Neural progenitor cell (in vitro differentiated cells): ENCODE results near the gene IQSEC1. TPM values are rescaled to one million over a fixed set of nuclear protein-coding genes. Genes with fewer than 3 reads are reported as not detected.
A peak's percentile ranks its signal among the peaks of the same experiment; 100 is the strongest.

Experiments used
- DNase-seq: peaks from one replicate; pipeline ENCODE4 v3.0.0-alpha.2; 2016; ENCODE audit warnings: low spot score
- H2AFZ ChIP-seq: fragments of 200-600 bp; sonication (generic); replicated peaks from 2 replicates; pipeline ENCODE4 v1.6.1; 2016; ENCODE audit warnings: antibody characterized with exemption
- H3F3A ChIP-seq: fragments of 200-600 bp; sonication (generic); 2 replicates; pipeline ENCODE4 v1.6.1; 2016; ENCODE audit warnings: antibody characterized with exemption, low read depth
- H3K27ac ChIP-seq: fragments of 200-600 bp; sonication (generic); 2 replicates; pipeline ENCODE4 v1.5.1; 2016; ENCODE audit warnings: mild to moderate bottlenecking
- H3K27me3 ChIP-seq: fragments of 200-600 bp; sonication (generic); 2 replicates; pipeline ENCODE4 v1.6.1; 2016; ENCODE audit warnings: mild to moderate bottlenecking, moderate library complexity
- H3K36me3 ChIP-seq: fragments of 200-600 bp; sonication (generic); 2 replicates; pipeline ENCODE4 v1.5.1; 2016
- H3K4me1 ChIP-seq: fragments of 200-600 bp; sonication (generic); 2 replicates; pipeline ENCODE4 v1.6.1; 2016; ENCODE audit warnings: mixed run types
- H3K4me2 ChIP-seq: fragments of 200-600 bp; sonication (generic); 2 replicates; pipeline ENCODE4 v1.6.1; 2016
- H3K4me3 ChIP-seq: fragments of 200-600 bp; sonication (generic); 2 replicates; pipeline ENCODE4 v1.5.1; 2016
- H3K79me2 ChIP-seq: fragments of 200-600 bp; sonication (generic); 2 replicates; pipeline ENCODE4 v1.6.1; 2016; ENCODE audit warnings: low read depth
- H3K9ac ChIP-seq: fragments of 200-600 bp; sonication (generic); 2 replicates; pipeline ENCODE4 v1.6.1; 2016
- H3K9me3 ChIP-seq: fragments of 200-600 bp; sonication (generic); 2 replicates; pipeline ENCODE4 v1.5.1; 2016; ENCODE audit warnings: low read depth
- H4K20me1 ChIP-seq: fragments of 200-600 bp; sonication (generic); 2 replicates; pipeline ENCODE4 v1.6.1; 2016; ENCODE audit warnings: low read depth
- H3K27ac Mint-ChIP-seq: 3 replicates; pipeline ENCODE4 v1.8.0; 2021; ENCODE audit warnings: mixed read lengths
- H3K27me3 Mint-ChIP-seq: 2 replicates; pipeline ENCODE4 v1.8.0; 2022; ENCODE audit warnings: low read depth, mild to moderate bottlenecking, inconsistent platforms, moderate library complexity, mixed read lengths; ENCODE audit not compliant: insufficient read depth
- H3K36me3 Mint-ChIP-seq: 3 replicates; pipeline ENCODE4 v1.8.0; 2021; ENCODE audit warnings: mixed read lengths
- H3K4me1 Mint-ChIP-seq: 3 replicates; pipeline ENCODE4 v1.8.0; 2021; ENCODE audit warnings: mixed read lengths
- H3K4me3 Mint-ChIP-seq: 3 replicates; pipeline ENCODE4 v1.8.0; 2021; ENCODE audit warnings: mild to moderate bottlenecking, moderate library complexity, mixed read lengths
- H3K9me3 Mint-ChIP-seq: 3 replicates; pipeline ENCODE4 v1.8.0; 2020; ENCODE audit warnings: mixed read lengths
- CTCF ChIP-seq: fragments of 200-600 bp; sonication (generic); IDR thresholded peaks from 2 replicates; pipeline ENCODE4 v1.5.1; 2017; ENCODE audit warnings: antibody characterized with exemption, mild to moderate bottlenecking
- EZH2 ChIP-seq: fragments of 200-600 bp; sonication (generic); IDR thresholded peaks from 2 replicates; pipeline ENCODE4 v1.6.1; 2017; ENCODE audit warnings: antibody characterized with exemption, mild to moderate bottlenecking, moderate library complexity
- EZH2phosphoT487 ChIP-seq: fragments of 200-600 bp; sonication (generic); IDR thresholded peaks from 2 replicates; pipeline ENCODE4 v1.6.1; 2017; ENCODE audit warnings: antibody characterized with exemption
- total RNA-seq: library from RNA; depleted of rRNA; stranded (reverse); fragments of >200 nt; gene quantifications from 2 replicates; pipeline ENCODE4 v1.2.3, GENCODE V29; 2015; ENCODE audit warnings: low replicate concordance

The IQSEC1 gene
- total RNA-seq, 1 donor from 2014 or later = 8.9 TPM

DNA sequence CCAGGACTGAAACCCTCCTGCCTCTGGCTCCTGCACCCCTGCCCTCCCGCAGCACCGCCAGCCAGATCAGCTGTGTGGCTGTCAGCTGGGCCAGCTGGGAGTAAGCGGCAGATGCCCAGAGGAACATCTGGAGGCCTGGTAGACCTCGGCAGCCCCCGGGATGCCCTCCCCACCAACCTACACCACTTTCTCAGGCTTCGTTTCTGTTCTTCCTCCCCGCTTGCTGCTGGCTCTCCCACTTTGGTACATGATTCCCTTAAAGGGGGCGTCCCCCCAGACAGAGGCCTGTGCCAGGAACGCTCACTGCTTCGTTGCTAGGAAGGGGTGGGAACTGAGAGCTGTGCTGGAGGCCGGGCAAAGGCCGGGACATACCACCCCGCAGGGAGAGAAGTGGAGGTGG, 140.5 kb downstream of the IQSEC1 start:
- no peak overlapping the region for H2AFZ ChIP-seq

DNA sequence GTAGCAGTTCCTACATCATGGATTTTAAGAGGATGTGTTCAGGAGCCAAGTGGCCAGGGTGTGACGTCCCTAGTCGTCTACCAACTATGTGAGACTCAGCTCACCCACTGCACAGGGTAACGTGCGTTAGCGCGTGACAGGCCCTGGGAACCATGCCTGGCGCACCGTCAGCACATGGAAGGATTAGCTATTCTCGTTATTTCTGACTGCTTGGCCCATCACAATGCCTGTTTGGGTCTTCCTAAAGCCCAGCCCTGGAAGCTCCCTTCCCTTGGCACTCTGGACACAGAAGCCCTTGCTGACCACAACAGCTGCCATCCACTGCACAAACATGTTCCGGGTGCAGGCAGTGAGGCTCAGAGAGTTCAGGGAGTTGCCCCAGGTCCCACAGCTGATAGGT, 140.9 kb downstream of the IQSEC1 start:
- H3K27me3 Mint-ChIP-seq = no peaks in the 10 kb centered on the region
- H3K36me3 Mint-ChIP-seq = peaks cover 2% of the 10 kb centered on the region
- DNase-seq = no peak
- no peaks in the 10 kb centered on the region for H3K36me3 ChIP-seq
- no peaks in the 10 kb centered on the region for H3K27me3 ChIP-seq
- no peaks in the 10 kb centered on the region for H3F3A ChIP-seq
- H3K9me3 ChIP-seq = no peaks in the 10 kb centered on the region
- H3K4me2 ChIP-seq = no peak overlapping the region
- no peak overlapping the region for H2AFZ ChIP-seq
- H4K20me1 ChIP-seq = peaks cover 50% of the 10 kb centered on the region
- H3K9ac ChIP-seq = no peak overlapping the region
- no peak overlapping the region for H3K27ac ChIP-seq
- no peaks in the 10 kb centered on the region for H3K4me1 Mint-ChIP-seq
- no peak overlapping the region for H3K4me3 Mint-ChIP-seq
- H3K27ac Mint-ChIP-seq = no peak overlapping the region
- H3K9me3 Mint-ChIP-seq = no peaks in the 10 kb centered on the region
- H3K79me2 ChIP-seq = no peaks in the 10 kb centered on the region
- no peaks in the 10 kb centered on the region for H3K4me1 ChIP-seq
- no peak for TF ChIP-seq EZH2phosphoT487
- no peak for TF ChIP-seq EZH2
- TF ChIP-seq CTCF = no peak
- no peak overlapping the region for H3K4me3 ChIP-seq

More for the DNA sequence above, 140.5 kb downstream of the IQSEC1 start:
- Mint-ChIP-seq H3K9me3 (no peaks in the 10 kb centered on the region), H3K4me3 (no peak overlapping the region), H3K27ac (peak overlapping the region; percentile 66), H3K4me1 (no peaks in the 10 kb centered on the region), H3K36me3 (peaks cover 2% of the 10 kb centered on the region), H3K27me3 (no peaks in the 10 kb centered on the region)
- no peak overlapping the region for H3K4me2 ChIP-seq
- no peaks in the 10 kb centered on the region for H3K4me1 ChIP-seq
- H3K27ac ChIP-seq = no peak overlapping the region
- no peaks in the 10 kb centered on the region for H3K27me3 ChIP-seq
- H3K9me3 ChIP-seq = no peaks in the 10 kb centered on the region
- no peak for DNase-seq
- TF ChIP-seq CTCF = no peak
- no peak for TF ChIP-seq EZH2phosphoT487
- TF ChIP-seq EZH2 = no peak
- H3K9ac ChIP-seq = no peak overlapping the region
- H3K4me3 ChIP-seq = no peak overlapping the region
- no peaks in the 10 kb centered on the region for H3F3A ChIP-seq
- no peaks in the 10 kb centered on the region for H3K36me3 ChIP-seq
- H3K79me2 ChIP-seq = no peaks in the 10 kb centered on the region
- peaks cover 50% of the 10 kb centered on the region for H4K20me1 ChIP-seq

DNA sequence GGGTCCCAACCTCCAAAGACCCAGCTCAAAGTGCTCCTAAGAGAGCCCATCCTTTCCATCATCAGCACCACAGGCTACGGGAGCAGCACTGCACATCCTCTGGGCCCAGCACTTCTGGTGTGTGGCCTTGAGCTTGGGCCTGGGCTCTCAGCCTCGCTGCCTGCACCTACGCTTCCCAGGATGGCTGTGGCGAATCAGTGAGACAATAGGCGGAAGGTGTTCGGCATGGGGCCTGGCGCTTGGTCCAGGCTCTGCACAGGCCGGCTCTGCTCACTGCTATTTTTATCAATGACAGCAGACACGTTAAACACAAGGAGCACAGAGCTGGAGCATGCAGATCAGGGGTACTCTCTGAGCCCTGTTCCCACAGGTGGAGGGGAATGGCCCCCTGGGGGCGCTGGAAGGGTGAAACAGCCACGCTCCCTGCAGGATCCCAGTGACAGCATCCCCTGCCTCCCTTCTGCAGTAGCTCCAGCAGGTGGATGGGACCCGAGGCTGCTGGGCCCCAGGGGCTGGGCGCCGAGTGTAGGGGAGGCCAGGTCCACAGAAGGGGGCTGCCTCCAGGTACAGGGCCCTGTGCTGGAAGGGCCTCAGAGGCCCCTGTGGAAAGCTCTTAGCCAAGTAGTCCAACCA, 141.8 kb downstream of the IQSEC1 start:
- no peak overlapping the region for H3K27ac ChIP-seq
- no peaks in the 10 kb centered on the region for H3K27me3 ChIP-seq
- H4K20me1 ChIP-seq = peaks cover 50% of the 10 kb centered on the region
- H3K79me2 ChIP-seq = no peaks in the 10 kb centered on the region
- TF ChIP-seq CTCF = no peak
- no peak for TF ChIP-seq EZH2
- TF ChIP-seq EZH2phosphoT487 = no peak
- no peak for DNase-seq
- H3K4me2 ChIP-seq = no peak overlapping the region
- H3K36me3 Mint-ChIP-seq = peaks cover 2% of the 10 kb centered on the region
- H2AFZ ChIP-seq = no peak overlapping the region
- H3K4me1 ChIP-seq = no peaks in the 10 kb centered on the region
- H3K4me3 Mint-ChIP-seq = no peak overlapping the region
- H3K36me3 ChIP-seq = no peaks in the 10 kb centered on the region
- no peaks in the 10 kb centered on the region for H3K9me3 ChIP-seq
- H3K27me3 Mint-ChIP-seq = no peaks in the 10 kb centered on the region
- H3K9me3 Mint-ChIP-seq = no peaks in the 10 kb centered on the region
- H3K9ac ChIP-seq = no peak overlapping the region
- H3F3A ChIP-seq = no peaks in the 10 kb centered on the region
- H3K27ac Mint-ChIP-seq = no peak overlapping the region
- no peaks in the 10 kb centered on the region for H3K4me1 Mint-ChIP-seq
- no peak overlapping the region for H3K4me3 ChIP-seq
